GM18507 (cell line): ENCODE data around the gene OR2C3.

Experiments used
- DNase-seq: peaks from one replicate; pipeline ENCODE4 v3.0.0; 2011; ENCODE audit warnings: low read depth; ENCODE audit not compliant: insufficient read length; ENCODE audit errors: extremely low spot score
- FAIRE-seq: peaks from 2 replicates; lab custom pipeline; 2011; peaks lifted over from hg19 to GRCh38; lab: Jason Lieb, UNC

OR2C3 gene

DNA sequence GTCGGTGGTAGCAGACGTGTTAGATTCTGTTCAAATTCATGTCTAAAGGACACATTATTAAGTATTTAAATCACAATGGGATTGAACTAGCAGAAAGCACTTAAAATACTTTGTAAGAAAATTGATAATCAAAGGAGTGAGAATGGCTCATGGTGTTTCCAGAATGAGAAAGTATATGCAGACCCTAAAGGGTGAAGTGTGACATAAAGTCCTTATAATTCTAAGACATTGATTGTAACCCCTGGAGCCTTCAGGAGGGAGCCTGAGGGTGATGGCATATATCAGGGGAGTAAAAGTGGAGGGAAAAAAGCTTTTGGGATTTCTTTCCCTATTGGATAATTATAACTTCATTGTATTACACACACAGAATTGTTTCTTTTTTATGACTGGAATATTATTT is at the start of gene OR2C3:
Gene OR2C3, minus strand, starts transcription at position 101 of the 400 bp plus-strand sequence. CDS start 3,929 bp downstream, outside the sequence.
- DNase-seq = no peak
- FAIRE-seq = no peak

DNA sequence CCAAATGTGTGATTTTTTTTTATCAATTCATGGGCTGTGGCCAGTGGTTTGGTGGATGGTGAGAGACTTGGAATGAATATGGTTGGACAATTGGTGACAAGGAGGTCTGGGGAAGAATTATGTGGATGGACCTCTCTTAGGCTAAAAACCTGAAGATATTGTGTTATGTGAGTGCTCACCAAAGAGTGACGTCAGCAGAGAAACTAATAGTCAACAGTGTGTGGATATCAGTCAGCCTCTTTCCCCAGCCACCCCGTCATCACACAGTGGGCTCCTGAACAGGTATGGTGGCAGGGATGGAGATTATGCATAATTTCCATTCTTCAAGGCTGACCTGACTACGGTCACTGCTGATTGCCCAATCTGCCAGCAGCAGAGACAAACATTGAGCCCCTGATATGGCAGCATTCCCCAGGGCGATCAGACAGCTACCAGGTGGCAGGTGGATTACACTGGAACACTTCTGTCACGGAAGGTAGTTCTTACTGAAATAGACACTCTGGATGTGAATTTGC is 42.8 kb upstream of the OR2C3 start:
- DNase-seq (no peak), FAIRE-seq (no peak)

DNA sequence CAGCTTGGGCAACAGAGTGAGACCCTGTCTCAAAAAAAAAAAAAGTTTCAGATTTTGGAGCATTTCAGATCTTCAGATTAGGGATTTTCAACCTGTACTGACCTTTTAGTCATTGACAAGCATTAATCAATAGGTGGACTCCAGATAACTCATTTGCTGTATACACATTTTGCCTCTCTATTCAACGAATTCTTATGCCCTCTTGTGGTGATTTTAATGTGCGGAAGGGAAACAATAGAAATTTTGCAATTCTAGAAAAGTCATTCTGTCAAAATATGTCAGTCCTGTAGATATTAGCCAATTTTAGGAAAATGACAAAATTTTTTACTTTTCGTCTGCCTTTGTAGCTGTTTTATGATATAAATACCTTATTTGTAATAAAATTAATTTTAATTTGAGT is 40.3 kb upstream of the OR2C3 start:
- DNase-seq = no peak
- FAIRE-seq = peak; percentile 35

DNA sequence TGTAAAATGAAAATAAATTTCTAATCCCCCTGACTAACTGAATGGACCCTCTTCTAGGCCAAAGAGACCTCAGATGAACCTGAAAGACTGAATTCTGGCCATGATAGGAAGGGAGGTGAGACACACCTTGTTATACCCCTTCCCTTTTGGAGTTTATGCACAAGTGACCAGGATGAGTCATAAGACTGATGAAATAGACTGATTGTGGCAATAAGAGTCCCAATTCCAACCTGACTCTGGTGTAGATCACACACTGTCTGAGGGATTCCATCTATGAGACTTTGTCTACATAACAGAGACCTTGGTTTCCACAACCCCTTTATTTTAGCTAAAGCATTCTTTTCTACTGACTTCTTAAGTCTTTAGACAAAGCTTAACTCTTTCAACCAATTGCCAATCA is 38.4 kb upstream of the OR2C3 start:
- no peak for FAIRE-seq

DNA sequence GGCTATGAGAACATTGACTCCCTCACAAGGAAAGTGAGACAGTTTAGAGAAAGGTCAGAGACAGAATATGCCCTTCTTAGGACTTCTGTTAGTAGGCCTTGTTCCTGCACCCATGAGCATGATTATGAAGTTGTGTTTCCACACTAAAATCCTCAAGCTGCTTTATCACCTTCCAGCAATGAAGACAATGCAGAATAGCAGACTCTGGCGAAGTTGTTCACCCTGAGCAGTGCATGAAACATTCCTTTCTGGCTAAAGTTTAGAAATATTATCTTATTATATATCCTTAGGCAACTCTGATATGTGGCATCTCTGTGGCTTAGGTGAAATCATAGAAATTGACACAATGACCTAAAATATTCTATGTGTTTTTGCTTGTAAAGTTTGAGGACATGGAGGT is 38.0 kb upstream of the OR2C3 start:
- DNase-seq (no peak), FAIRE-seq (no peak)

More for the DNA sequence above, 38.4 kb upstream of the OR2C3 start:
- no peak for DNase-seq

DNA sequence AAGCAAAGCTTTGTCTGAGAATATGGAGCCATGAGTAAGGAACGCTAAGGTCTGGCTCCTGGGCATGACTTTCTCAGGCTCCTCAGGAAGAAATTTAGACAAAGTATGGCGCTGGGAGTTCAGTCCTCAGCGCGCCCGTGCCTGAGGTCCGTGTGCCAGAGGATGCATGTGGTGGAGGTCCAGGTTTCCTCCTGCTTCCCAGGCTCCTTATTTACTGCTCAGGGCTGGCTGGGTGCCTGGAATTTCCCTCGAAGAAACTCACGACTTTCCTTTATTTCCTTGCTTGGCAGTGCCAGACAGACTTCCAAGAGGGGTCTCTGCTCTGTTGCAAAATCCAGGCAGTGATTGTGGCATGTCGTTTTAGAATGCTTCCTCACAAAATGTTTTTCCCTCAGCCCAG is 26.0 kb upstream of the OR2C3 start:
- FAIRE-seq = no peak
- DNase-seq = no peak

DNA sequence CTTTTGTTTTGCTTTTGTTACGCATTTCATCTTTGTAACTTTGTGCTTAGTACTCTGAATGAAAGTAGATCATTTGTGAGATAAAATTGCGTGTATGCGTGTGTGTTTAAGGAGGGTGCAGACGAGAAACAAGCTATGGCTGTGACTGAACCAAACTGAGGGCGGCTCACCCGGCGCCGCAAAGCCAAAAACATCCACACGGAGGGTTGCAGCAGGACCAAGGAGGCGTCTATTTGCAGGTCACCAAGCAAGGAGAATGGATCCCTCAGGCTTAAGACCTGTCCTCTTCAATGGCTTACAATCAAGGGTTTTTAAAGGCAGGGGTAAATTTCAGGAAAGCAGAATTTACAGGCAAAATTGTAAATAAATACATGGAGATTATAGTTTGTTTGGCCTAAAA is 25.5 kb upstream of the OR2C3 start:
- FAIRE-seq = no peak

DNA sequence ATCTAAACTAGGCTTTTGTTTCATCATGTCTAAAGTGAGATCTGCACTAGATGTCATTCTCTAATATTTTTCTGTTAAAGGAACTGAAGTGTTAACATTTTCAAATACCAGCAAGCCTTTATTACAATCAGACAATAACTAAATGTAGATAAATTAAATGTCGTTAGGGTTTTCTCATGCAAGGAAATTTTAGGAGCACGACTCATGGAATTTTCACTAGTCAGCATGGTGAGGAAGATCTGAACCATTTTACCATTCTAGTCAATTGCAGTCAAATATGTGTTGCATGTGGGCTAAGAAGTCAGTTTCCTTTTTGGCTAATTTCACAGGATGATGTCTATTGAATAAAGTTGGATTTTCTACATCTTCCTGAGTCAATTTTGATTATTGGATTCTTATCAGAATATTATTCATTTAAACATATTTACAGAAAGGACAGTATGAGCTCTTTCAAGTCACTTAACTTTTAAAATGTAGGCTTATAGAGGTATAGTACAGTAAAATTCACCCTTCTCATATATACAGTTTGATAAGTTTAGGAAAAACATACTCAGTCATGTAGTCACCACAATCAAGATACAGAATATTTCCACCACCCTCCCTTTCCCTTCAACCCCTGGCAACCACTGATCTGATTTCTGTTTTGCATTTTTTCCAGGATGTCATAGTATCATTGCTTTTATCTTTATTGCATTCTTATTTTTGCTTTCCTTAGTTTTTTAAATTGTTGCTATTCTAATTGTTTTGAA is 21.9 kb upstream of the OR2C3 start:
- FAIRE-seq (no peak), DNase-seq (no peak)

More for the DNA sequence above, 25.5 kb upstream of the OR2C3 start:
- DNase-seq = no peak

DNA sequence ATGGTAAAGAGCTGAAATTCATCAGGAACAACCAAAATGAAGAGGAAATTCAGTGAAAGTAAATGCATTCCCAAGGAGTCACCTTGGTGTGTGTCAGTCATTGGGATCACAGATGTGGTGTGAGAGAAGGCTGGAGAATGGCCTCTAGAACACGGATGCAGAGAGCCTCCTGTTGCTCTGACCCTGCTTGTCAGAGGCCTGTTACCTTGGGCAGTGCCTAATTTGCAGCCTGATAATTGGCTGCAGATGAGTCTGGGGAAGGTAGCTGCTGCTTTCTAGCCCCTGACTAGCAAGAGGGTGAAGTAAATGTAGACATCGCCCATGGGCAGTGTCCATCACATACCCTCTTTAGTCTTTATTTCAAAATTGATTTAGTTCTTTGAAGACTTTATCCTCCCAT is 16.0 kb upstream of the OR2C3 start:
- FAIRE-seq = no peak
- no peak for DNase-seq

DNA sequence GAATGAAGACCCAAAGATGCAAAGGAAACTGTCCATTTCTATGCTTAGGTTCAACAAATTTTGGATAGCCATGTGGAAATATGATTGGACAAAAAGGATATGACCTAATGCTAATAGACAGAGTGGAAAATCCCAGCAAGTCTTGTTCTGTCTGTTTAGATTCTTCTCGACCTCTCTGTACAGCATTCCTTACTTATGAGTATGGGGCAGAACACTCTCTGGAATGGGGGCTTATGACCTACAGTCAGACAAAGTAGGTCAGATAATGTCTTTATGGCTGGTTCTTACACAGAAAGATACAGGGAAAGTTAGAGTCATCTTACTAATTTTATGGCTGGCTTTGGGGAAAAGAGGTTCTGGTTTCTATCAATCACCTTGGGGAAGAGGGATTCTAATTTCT is 15.5 kb upstream of the OR2C3 start:
- FAIRE-seq (no peak), DNase-seq (no peak)

DNA sequence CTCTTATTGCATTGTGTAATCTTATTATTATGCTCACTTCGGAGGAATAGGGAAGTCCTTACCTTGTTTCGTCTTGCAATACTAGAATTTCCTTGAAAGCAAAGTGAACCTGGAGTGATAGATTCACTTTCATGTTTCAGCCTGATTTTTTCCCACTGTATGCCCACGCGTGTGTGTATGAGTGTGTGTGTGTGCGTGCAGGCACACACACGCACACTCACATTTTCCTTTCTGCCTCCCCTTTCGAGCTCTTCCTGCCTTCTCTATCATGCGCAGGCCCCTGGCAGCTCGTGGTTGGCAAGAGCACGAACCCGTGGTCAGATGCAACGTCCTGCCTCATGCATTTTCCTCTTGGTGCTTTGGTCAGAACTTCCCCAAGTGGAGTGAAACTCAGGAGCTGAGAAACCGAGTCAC is 12.5 kb upstream of the OR2C3 start, which contains the start of gene GCSAML:
Gene GCSAML, plus strand, starts transcription at position 366 of the 414 bp plus-strand sequence. CDS start 58 bp downstream, outside the sequence.
- DNase-seq = no peak
- no peak for FAIRE-seq

DNA sequence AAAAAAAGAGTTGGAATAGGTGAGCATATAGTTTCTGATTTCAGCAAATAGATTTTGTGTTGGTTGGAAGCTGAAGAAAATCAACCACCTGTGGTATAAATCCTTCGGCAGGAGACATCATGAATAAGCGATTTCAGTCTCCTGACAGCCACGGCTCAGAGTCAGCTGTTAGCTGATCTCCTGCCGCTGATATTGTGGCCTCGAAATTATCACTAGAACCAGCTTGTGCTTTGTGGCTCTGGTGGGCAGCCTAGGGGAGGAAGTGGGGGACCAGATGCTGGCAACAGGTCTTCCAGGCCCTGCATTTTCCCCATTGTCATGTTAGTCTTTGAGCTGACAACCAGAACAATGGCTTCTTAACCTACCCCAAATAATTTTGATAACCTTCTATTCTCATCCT is 11.9 kb upstream of the OR2C3 start:
- no peak for DNase-seq
- FAIRE-seq = no peak

DNA sequence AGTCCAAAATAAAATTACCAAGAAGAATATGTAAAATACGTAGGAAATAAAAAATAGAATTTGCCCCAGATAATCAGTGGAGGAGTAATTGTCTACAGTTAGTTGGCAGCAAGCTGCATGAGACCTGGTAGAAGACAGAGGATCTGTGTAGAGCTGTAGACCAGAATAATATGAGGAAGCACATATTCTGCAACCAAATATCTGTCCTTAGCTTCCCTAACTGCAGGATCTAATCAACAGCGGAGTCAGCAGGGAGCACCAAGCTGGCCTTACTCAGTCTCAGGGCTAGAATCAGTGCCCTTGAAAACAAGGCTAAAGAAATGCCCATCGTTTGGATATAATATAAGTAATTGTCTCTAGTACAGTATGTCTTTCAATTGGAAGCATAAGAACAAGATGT is 6.6 kb upstream of the OR2C3 start:
- FAIRE-seq (no peak), DNase-seq (no peak)

DNA sequence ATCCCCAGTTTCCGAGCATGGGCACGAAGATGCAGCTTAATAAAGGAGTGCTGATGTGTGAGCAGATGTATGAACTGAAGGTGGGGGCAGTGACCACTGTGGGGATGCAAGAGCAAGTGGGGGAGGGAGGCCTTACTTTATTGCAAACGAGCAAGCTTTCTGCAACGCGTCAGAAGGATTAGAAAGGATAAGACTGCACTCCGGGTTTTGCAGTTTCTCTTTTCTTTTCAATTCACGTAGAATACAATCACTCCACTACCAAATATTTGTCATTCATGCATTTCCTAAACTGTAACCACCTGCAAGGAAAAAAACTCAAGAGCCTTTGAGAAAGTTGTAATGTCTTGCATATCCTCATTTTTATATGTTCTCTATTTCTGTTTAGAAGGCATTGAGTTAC is 4.3 kb upstream of the OR2C3 start:
- FAIRE-seq = no peak
- no peak for DNase-seq

DNA sequence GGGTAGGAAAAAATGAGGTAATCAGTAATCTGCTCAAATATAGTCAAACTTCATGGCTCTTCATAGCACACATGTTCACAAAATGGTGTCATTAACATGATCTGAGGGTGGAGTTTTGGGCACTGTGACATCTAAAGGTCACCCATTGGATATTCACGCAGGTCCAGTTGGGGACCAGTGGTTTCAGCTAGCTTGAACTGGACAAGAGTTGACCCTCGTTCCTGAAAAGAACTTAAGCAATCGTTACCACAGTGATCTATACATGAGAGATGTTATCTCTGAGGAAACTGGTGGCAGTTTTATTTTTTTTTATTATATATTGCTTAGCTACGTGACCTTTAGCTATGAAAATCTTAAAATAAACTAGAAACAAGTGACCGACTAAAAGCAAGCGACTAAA is 3.0 kb upstream of the OR2C3 start:
- DNase-seq = no peak
- no peak for FAIRE-seq

DNA sequence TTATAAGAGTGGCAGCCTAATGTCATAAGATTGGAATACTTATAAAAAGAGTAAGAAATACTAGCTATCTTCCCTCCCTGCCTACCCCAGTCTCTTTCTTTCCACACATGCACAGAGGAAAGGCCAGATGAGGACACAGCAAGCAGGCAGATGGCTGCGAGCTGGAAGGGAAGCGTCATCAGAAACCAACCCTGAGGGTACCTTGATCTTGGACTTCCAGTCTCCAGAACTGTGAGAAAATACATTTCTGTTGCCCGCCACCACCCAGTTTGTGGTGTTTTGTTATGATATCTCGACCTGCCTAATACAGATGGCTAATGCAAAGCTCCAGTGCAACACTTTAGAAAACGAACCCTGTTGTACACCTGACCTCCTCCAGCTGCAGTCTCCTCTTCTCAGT is 2.3 kb upstream of the OR2C3 start:
- FAIRE-seq = no peak
- DNase-seq = no peak

DNA sequence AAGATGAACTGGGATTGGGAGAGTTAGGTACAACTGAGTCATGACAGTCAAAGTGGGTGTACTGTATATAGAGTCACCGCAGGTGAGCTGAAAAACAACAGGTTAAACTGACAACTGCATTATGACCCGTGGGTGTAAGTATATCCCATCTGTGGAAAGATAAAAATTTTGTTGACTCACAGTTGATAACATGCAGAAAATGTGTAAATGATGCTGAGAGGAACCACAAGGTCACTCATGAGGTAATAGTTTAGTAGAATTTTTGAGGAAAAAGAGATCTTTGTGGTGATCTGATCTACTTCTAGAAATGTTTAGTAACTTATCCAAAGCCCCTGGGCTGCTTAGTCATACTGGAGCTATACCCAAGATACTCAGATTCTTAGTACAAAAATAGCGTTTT is 838 bp downstream of the OR2C3 start:
- FAIRE-seq = no peak
- no peak for DNase-seq

DNA sequence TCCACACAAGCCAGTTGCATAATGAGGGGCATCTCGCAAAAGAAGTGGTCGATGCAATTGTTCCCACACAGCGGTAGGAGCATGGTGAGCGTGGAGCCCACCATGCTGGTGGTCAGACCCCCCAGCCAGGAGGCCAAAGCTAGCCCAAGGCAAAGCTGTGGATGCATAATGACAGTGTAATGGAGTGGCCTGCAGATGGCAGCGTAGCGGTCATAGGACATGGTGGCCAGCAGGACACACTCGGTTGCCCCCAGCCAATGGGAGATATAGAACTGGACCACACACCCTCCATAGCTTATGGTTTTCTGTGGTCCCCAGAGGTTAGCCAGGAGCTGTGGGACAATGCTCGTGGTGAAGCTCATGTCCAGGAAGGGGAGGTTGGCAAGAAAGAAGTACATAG is 4.3 kb downstream of the OR2C3 start:
- FAIRE-seq (no peak), DNase-seq (no peak)

DNA sequence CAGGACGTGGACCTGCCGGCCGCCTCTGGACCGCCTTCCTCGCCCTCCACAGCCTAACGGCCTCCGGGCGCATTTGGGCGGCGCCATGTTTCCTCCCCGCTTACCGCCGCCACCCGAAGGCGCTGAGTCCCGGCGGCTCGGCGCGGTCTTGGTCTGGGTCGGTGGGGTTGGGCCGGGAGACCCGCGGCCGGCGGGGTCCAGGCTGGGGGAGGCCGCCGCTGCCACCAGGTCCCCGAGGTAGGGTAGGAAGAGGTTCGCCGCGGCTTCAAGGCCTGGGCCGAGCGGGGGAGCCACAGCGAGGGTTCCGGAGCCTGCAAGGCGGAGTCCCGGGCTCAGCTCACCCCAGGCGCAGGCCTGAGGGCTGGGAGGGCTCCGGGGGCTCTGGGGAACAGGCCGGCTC is 5.5 kb downstream of the OR2C3 start:
- no peak for DNase-seq
- FAIRE-seq = no peak

DNA sequence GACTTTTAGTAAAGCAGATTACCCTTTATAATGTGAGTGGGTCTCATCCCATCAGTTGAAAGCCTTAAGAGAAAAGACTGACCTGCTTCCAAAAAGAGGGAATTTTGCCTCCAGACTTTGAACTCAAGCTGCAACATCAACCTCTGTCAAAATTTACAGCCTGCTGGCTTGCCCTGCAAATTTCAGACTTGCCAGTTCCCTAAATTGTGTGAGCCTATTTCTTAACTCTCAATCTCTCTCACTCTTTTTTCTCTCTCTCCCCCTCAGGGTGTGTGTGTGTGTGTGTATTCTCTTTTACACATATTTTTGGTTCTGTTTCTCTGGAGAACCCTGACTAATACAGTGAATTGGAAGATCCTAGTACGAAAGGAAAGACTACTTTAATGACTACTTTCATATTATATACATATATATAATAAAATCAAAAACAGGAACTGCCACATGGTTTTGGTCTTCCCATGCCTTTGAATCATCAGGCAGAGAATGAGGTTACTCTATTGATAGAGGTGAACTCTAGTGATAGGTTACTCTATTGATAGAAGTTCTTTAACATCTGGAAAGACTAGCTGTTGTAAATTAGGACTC is 6.4 kb downstream of the OR2C3 start:
- FAIRE-seq (no peak), DNase-seq (no peak)

DNA sequence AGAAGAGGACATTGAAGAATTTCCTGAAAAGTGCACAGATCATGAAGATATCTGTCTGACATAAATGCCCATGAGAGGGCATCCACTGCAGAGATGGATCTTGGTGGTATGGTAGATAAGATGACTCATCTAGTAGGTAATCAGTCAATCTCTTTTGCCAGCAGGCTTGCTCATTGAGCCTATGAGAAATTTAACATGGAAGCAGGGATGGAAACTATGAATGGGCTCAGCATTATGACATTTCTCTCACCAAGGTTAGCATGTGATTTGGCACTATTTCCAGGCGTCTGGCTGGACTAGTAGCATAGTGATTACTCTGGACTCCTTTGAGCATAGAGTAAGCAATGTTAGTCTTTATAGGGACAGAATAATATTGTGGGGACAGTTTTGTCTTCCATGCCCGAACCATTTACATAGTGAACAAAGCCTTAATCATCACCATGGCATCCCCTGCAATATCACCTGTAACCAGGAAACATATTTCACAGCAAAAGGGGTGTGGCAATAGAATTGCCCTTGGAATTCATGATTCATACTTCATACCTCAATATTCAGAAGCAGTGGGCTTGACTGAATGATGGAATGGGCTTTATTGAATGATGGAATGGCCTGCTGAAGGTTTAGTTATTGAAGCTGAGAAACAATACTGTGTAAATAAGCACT is 7.3 kb downstream of the OR2C3 start:
- FAIRE-seq (no peak), DNase-seq (no peak)
